Measurements from ENCODE around the gene CTDSPL. TPM values are rescaled to one million over a fixed set of nuclear protein-coding genes. Genes with fewer than 3 reads are reported as not detected.

CTDSPL gene
- total RNA-seq, 1 experiment from 2014 or later: 6.1 TPM

DNA sequence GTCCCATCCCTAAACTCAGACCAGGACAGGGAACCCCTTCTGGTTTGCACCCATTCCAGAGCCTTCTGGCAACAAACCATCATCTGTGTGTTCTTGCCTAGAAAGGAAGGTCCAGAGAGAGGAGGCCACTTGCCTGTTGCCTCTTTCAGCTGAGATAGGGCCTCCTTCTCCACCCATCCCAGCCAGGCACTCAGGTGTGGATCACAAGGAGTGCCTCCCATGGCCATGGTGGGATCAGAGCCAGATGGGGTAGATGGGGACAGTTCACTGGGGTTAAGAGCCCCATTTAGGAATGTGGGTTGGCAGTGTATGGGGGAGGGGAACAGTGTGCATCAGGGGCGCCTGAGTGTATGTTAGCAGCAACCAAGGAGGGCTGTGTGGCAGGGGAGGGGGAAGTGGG is 8.9 kb upstream of the CTDSPL start:
- no peak overlapping the region for H3K27ac ChIP-seq (ENCODE audit: low read length)
- H4K20me1 ChIP-seq (ENCODE audit: low read length): no peaks in the 10 kb centered on the region
- H3K4me3 ChIP-seq (ENCODE audit: low read length): no peak overlapping the region
- no peak overlapping the region for H2AFZ ChIP-seq (ENCODE audit: low read length)
- no peaks in the 10 kb centered on the region for H3K79me2 ChIP-seq (ENCODE audit: low read length)
- H3K27me3 ChIP-seq (ENCODE audit: low read length): peaks cover 2% of the 10 kb centered on the region; the same call in 1 of the 2 replicates
- TF ChIP-seq EZH2phosphoT487 (IDR thresholded peaks at IDR 0.05; ENCODE audit: borderline replicate concordance, low read length): no peak
- TF ChIP-seq CTCF (conservative IDR thresholded peaks at IDR 0.05; ENCODE audit: low read depth, low read length): no peak
- no peak for TF ChIP-seq EZH2 (IDR thresholded peaks at IDR 0.05; ENCODE audit: low read length, unreplicated experiment)
- DNase-seq (no peak), ATAC-seq (no peak)
- H3K36me3 ChIP-seq (ENCODE audit: low read depth, low read length): no peaks in the 10 kb centered on the region
- H3K4me2 ChIP-seq (ENCODE audit: low read length): no peak overlapping the region
- CTCF ChIA-PET: no interaction called here
- H3K4me1 ChIP-seq (ENCODE audit: insufficient read depth, low read length): no peaks in the 10 kb centered on the region
- POLR2A ChIA-PET (ENCODE audit: unreplicated experiment): no interaction called here
- no TSS peak for BruUV-seq (replicated peaks)
- H3K9ac ChIP-seq (ENCODE audit: low read length): no peak overlapping the region
- no peaks in the 10 kb centered on the region for H3K9me3 ChIP-seq (ENCODE audit: low read length)
- intact Hi-C loops (cut with micrococcal nuclease): no loop called here
- H3F3A ChIP-seq (ENCODE audit: low read length, unreplicated experiment): no peaks in the 10 kb centered on the region
- no peaks in the 10 kb centered on the region for H3K9me2 ChIP-seq (replicated peaks; ENCODE audit: low read length)

DNA sequence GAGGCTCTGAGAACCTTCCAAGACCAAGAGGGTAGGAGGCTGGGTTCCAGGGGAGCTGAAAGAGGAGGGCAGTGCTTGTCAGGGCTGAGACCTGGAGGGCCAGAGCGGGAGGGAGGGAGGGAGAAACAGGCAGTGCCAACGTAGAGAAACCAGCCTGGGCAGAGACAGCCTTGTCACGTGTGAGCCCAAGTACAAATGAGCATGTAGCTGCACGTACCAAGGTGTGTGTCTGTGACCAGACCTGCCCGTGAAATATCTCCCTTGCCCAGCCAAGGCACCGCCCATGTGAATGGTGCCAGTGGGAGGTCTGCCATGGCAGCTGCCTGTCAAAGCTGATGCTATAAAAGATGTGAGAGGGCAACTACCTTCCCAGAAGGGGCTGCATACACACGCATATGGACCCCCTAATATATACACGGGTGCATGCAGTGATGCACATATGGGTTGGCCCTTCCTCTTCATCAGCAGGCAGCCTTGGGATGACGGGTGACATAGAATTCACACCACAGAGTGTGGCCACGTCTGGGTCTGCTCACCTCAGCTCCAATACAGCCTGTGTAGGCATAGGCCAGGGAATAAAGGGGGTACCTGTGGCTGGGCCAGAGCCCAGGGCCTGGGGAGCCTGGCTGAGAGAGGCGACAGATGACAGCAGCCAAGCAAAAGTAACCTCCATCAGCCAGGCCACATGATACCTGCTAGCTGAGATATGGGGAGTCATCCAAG is 7.8 kb upstream of the CTDSPL start:
- DNase-seq: no peak
- H3K27me3 ChIP-seq (ENCODE audit: low read length): no peaks in the 10 kb centered on the region
- no peak for ATAC-seq
- no peak overlapping the region for H3K4me3 ChIP-seq (ENCODE audit: low read length)
- no peaks in the 10 kb centered on the region for H3F3A ChIP-seq (ENCODE audit: low read length, unreplicated experiment)
- H3K27ac ChIP-seq (ENCODE audit: low read length): no peak overlapping the region
- H4K20me1 ChIP-seq (ENCODE audit: low read length): no peaks in the 10 kb centered on the region
- intact Hi-C loops (cut with micrococcal nuclease): no loop called here
- H3K9ac ChIP-seq (ENCODE audit: low read length): no peak overlapping the region
- ChIA-PET POLR2A (ENCODE audit: unreplicated experiment) (no interaction called here), CTCF (interaction anchor here (0.6 to 2.4 kb wide), 5 partner anchors 9 to 143 kb away, joined by 3 to 18 read pairs (median 3); no protein-coding TSS in a partner anchor)
- no peaks in the 10 kb centered on the region for H3K9me3 ChIP-seq (ENCODE audit: low read length)
- H3K36me3 ChIP-seq (ENCODE audit: low read depth, low read length): no peaks in the 10 kb centered on the region
- no peaks in the 10 kb centered on the region for H3K4me1 ChIP-seq (ENCODE audit: insufficient read depth, low read length)
- H2AFZ ChIP-seq (ENCODE audit: low read length): no peak overlapping the region
- TF ChIP-seq EZH2 (IDR thresholded peaks at IDR 0.05; ENCODE audit: low read length, unreplicated experiment) (no peak), CTCF (conservative IDR thresholded peaks at IDR 0.05; ENCODE audit: low read depth, low read length) (no peak), EZH2phosphoT487 (IDR thresholded peaks at IDR 0.05; ENCODE audit: borderline replicate concordance, low read length) (no peak)
- H3K79me2 ChIP-seq (ENCODE audit: low read length): no peaks in the 10 kb centered on the region
- no peak overlapping the region for H3K4me2 ChIP-seq (ENCODE audit: low read length)
- no peaks in the 10 kb centered on the region for H3K9me2 ChIP-seq (replicated peaks; ENCODE audit: low read length)
- no TSS peak for BruUV-seq (replicated peaks)

GRCh38 chr3:37855363-37855970 is 6.2 kb upstream of the CTDSPL start:
- no TSS peak for BruUV-seq (replicated peaks)
- Histone ChIP-seq H3K9me2 (replicated peaks; ENCODE audit: low read length) (no peaks in the 10 kb centered on the region), H3K79me2 (ENCODE audit: low read length) (no peaks in the 10 kb centered on the region), H2AFZ (ENCODE audit: low read length) (no peak overlapping the region), H3K4me1 (ENCODE audit: insufficient read depth, low read length) (peaks cover 4% of the 10 kb centered on the region; the same call in 1 of the 2 replicates), H3K9me3 (ENCODE audit: low read length) (no peaks in the 10 kb centered on the region), H3K4me2 (ENCODE audit: low read length) (no peak overlapping the region), H3K27ac (ENCODE audit: low read length) (no peak overlapping the region), H3K9ac (ENCODE audit: low read length) (no peak overlapping the region), H3K27me3 (ENCODE audit: low read length) (0 out of 2 replicates have a peak, but pooled peaks cover 10% of the 10 kb centered on the region), H4K20me1 (ENCODE audit: low read length) (no peaks in the 10 kb centered on the region), H3K4me3 (ENCODE audit: low read length) (no peak overlapping the region), H3F3A (ENCODE audit: low read length, unreplicated experiment) (no peaks in the 10 kb centered on the region), H3K36me3 (ENCODE audit: low read depth, low read length) (no peaks in the 10 kb centered on the region)
- intact Hi-C loops (cut with micrococcal nuclease): loop anchor here (1.0 kb wide), 2 partner anchors 112 to 141 kb away; no protein-coding TSS in a partner anchor
- ATAC-seq: peak; percentile 77
- POLR2A ChIA-PET (ENCODE audit: unreplicated experiment): no interaction called here
- TF ChIP-seq EZH2 (IDR thresholded peaks at IDR 0.05; ENCODE audit: low read length, unreplicated experiment) (no peak), CTCF (conservative IDR thresholded peaks at IDR 0.05; ENCODE audit: low read depth, low read length) (peak; percentile 95)
- CTCF ChIA-PET: interaction anchor here (0.5 to 2.4 kb wide), 5 partner anchors 53 to 141 kb away, joined by 3 to 18 read pairs (median 7); no protein-coding TSS in a partner anchor
- DNase-seq: peak; percentile 81
